HG02798 (cell line): ENCODE data around the gene KLRF2.

ENCODE experiments used
- ATAC-seq: cut with Tn5 transposase; IDR thresholded peaks from one replicate; pipeline ENCODE4 v1.9.1; 2021; ENCODE audit warnings: mild to moderate bottlenecking; ENCODE audit not compliant: unreplicated experiment, poor library complexity

Gene KLRF2

DNA sequence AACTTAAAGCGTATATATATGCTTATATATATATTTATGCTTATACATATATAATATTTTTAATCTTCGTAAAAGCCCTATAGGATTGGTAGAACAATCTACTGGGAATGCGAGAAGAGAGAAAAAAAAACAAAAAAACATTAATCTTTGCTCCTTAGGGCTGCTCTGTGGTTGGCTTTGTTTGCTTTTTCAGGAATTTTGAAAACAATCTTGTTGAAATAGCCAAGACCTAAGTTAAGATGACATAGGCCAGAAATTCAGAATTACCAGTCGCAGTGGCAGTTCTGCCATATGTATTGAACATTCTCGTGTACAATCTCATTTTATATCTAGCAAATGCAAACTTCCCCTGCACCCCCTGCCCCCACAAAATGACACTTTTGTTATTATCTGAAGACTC, 699 bp downstream of the KLRF2 start:
- ATAC-seq = no peak

DNA sequence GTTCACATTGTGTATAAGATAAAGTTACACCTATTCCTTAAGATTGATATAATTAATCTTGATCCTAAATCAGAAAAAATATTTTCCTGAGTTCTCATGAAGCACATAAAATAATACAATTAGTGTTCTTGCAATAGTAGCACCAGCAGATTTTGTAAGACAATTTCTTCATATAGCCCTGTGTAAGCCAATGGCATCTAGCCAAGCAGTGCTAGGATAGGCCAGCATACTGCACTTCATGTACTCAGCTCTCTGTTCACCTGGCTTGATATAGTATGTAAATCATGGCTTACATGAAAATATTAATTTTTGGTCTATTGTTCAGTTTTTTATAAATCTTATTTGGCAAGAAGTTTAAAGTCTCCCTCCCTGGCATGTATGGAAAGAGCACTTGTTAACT, 1.9 kb downstream of the KLRF2 start:
- no peak for ATAC-seq

DNA sequence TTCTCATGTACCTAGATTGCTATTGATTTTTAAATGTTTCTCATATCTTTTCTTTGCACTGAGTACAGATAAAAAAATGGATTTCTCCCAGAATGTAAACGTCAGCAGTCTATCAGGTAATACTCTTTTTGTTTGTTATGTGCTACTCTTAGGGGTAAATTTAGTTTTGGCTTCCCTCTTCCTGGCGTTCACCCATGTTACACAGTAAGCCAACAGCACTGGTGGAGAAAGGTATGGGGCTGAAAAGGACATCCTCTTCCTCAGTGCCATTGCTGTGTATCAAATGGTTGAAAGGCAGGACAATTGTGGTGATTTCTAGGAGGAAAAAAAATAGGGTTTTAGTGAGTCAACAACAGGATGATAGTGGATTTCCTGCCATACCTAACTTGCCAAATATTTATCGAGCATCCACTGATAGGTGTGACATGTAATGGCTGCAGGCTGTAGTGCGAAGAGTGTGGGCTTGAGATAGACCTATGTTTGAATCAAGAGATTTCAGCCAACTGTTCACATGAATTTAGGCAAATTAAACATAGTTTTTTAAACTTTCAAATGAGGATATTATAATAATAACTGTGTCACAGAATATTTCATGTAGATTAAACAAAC, 7.5 kb downstream of the KLRF2 start:
- no peak for ATAC-seq

DNA sequence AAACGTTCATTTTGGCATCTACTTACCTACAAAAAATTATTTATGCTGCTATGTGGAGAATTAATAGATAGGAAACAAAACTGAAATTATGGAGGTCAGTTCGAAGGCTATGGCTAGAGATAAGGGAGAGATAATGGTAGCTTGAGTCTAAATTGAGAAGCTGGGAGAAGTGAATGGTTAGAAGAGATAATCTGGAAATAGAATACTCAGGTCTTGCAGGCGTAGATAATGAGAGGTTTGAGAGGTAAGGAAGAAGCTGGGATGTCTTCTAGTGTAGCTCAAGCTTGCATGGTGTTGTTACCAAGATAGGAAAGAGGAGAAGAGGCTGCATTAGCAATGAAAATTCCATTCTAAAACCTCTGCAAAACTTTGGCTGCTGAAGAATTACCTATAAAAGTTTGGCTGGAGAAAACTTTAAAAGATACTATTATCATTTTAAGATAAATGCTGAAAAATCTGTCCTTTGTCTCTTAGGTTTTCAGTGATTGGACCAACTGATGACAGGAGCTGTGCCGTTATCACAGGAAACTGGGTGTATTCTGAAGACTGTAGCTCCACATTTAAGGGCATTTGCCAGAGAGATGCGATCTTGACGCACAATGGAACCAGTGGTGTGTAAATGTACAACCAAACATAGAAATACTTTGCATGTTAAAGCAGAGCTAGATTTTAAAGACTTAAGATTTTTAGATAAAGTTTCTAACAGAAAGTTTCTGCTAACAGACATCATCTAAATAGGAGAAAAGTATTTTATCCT, 14.1 kb downstream of the KLRF2 start:
- no peak for ATAC-seq

DNA sequence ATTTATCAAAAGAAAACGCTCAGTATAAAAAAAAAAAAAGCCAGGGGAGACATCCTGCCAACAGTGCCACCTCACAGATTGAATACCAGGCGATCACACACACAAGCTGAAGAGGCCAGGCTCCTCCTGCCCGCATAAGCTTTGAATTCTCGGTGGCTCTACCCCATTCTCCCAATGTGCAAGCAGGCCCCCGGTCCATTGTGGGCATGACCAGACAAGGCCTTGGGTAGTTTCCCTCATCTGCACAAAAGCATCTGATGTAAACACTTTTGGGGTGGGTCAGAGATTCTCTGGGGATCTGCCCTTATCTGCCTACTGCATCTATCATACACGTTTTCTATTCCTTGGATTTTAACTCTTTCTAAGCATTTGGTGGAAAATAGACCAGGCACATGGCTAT, 16.2 kb downstream of the KLRF2 start:
- no peak for ATAC-seq

DNA sequence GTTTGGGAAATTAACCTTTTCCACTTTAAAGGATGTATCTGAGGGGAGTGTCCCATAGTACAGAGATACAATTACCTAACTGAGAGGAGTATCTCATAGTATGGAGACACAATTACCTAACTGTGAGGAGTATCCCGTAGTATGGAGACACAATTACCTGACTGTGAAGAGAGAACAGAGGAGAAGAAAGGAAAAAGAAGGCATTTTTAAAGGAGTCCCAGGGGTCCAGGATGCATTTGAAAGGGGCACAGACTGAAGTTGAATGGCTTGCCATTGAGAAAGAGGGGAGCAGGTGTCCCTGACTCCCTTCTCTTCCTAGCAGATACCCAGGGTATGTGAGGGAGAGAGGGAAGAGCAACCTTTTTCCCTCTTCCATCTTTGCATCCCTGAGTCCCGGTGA, 17.9 kb downstream of the KLRF2 start:
- no peak for ATAC-seq

DNA sequence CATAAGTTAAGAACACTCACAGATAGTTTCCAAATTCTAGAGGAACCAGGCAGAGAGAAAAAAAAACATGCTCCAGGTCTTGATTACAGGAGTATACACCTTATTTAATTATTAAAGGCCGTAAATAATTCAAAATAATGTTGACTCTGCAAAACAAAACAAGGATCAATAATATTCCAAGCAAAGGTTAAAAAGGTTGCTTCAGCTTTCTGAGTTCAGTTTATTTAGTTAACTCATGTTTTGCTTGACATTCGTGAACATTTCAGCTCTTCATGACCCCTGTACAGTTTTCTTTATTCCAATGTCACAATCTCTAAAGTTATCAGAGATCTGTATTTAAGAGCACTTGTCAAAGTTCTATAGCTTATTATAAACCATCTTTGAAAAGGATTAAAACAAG, 19.6 kb downstream of the KLRF2 start:
- no peak for ATAC-seq

DNA sequence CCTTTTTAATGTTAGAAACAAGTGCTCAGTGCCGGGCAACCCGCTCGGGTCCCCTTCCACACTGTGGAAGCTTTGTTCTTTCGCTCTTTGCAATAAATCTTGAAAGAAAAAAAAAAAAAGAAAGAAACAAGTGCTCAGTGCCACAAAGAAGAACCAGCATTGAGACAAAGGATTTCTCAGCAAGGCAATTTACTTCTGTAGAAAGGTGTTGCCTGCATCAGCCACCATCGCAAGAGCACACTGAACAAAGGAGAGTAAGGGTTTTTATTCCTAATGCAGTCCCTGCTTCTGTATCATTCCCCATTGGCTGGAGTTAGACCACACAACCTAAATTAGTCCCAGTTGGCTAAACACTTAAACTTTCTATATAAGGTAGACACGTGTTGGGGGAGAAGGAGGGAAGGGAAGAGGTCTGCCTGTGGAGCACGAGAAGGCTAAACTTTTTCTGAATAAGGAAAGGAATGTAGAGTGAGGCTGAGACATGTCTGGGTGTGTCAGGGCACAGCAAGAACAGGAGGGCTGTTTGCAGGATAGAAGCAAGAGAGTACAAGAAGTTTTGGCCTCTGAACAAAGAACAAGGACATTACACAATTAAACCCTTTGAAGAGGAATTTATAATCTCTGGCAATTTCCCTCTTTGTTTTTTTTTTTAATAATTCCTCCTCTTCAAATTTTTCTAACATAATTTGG, 21.4 kb downstream of the KLRF2 start:
- ATAC-seq = no peak

DNA sequence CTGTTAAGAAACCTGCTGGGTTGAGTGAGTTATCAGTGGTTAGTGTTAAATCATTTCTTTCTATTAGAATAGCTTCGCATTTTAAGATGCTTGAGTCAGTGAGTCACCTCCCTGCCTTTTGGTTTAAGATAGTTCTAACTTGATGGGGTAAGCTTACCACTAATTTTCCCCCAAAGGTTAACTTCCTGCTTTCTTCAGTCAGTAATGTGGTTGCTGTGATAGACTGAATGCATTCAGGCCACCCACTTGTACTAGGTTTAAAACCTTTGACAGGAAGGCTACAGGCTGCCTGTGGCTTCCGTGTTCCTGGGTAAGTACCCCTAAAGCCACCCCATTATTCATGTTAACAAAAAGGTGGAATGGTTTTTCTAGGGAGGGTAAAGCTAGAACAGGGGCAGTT, 25.6 kb downstream of the KLRF2 start:
- no peak for ATAC-seq

DNA sequence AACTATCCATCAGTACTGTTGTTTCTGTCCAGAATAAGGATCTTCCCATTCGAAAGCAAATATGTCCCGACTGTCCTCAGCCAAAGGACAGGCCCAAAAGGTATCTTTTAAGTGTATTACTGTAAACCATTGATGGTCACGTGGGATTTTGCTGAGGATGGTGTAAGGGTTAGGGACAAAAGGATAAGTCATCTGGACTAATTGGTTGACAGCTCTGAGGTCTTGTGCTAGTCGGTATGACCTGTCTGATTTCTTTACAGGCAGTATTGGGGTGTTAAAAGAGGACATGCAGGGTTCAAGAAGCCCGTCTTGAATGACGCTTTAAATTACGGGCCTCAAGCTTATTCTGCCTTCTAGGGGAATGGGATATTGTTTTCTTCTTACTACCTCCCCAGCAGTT, 26.5 kb downstream of the KLRF2 start:
- ATAC-seq = no peak

DNA sequence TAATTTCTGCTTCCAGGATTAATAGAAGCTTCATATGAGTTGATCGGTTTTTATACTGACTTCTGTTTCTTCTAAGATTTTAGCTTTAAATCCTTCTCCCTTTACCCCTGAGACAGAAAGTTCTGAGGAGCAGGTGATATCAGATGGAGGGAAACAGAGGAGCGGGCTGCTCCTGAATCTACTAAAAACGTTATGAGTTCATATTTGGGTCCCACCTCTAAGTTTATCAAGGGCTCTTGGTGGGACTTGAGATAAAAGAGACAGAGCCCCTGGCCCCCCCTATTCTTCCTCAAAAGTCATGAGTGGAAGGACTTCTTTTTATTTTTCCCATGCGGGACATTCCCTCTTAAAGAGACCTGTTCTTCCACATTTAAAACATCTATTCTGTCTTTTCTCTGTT, 27.1 kb downstream of the KLRF2 start:
- ATAC-seq = no peak

DNA sequence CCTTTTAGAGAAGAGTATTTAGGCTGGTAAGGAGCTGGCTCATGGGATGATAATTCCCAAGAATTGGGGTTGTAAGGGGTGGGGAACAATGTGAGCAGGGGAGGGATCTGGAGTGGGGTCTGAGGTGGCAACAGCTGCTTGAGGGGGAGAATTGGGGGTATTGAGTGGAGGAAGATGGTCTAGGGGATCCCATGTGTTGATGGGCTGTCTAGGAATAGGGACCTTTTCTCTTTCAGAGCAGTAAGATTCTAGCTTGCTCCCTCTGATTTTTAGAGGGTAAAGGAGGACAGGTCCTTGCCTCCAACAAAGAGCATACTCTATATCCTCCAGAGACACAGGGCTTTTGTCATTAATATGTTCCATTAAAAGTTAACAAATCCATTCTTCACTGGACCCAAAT, 28.4 kb downstream of the KLRF2 start:
- no peak for ATAC-seq

DNA sequence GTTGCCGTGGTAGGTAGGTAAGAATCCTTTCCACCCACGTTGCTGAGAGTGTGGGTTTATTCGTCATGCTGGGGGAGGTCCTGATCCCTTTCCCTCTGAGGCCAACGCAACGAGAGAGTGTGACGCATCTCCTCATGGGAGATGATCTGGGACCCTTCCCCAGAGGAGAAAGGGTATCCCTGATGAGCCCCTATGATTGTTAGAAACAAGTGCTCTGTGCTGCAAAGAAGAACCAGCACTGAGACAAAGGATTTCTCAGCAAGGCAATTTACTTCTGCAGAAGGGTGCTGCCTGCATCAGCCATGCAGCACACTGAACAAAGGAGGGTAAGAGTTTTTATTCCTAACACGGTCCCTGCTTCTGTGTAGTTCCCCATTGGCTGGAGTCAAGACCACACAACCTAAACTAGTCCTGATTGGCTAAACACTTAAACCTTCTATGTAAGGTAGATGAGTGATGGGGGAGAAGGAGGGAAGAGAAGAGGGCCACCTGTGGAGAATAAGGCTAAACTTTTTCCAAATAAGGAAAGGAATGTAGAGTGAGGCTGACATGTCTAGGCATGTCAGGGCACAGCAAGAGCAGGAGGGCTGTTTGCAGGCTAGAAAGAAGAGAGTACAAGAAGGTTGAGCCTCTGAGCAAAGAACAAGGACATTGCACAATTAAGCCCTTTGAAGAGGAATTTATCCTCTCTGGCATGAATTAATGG, 29.6 kb downstream of the KLRF2 start:
- ATAC-seq = no peak

DNA sequence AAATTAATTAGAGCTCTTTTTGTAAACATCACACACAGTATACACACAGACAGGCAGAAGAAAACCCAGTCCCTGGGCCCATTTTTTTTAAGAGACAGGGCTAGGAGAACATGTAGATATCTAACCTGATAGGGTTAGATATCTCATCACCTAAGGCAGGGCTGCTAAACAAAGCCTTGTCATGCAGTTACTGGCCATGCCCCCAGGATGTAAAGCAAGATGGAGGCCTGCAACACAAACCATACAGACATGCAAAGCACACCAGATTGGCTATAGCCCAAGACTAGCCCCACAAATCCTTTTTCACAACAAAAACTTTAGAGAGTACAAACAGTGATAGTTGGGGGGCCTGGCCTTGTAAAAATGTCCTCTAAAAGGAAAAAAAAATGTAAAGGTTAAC, 30.4 kb downstream of the KLRF2 start:
- ATAC-seq = no peak

DNA sequence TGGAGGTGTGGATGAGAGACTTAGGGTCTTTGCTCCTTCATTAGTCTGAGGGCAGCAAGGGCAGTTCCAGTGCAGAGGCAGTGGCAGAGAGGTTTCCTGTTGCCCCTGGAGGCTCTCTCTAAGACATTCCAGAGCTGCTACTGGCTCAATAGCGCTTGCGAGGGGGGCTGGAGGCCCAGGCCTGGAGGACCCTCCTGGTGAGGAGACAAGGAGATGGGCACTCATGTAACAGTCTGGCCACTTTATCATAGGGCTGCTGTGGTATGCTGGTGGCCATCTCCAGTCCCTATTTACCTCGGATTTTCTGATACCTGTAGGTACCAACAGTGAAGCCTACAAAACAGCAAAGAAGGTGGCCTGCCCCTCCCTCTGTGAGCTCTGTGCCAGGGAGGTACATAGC, 38.2 kb downstream of the KLRF2 start:
- no peak for ATAC-seq

DNA sequence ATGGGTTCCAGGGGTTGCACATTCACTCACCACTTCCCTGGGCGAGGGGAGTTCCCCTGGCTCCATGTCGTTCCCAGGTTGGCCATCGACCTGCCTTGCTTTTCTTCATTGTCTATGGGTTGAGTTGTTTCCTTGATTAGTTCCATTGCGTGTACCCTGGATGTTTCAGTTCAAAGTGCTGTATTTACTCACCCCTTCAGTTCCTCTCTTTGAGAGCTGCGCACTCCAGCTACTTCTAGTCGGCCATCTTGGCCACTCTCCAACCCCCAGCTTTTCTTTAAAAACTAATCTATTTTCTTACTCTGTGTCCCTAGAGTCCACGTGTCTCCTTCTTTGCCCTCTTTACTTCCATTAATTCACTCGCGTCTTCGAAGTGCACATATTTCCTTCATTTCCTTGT, 39.2 kb downstream of the KLRF2 start:
- ATAC-seq = no peak

DNA sequence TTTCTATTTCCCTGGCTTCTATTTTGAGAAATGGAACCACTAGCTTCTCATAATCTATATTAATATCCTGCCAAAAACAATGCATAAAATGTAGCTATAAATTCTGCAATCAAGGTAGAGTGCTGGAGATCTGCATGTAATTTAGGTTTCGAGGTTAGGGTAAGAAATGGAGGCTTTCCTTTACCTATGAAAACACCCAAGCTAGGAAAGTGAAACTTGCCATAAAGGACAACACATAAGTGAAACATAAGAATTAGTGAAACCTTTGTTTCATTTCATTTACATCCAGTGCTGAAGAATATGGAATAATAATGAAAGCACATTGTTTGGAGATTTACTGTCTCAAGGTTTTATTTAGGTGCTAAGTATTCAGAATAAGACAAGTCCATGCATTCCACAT, 41.1 kb downstream of the KLRF2 start:
- ATAC-seq = no peak

DNA sequence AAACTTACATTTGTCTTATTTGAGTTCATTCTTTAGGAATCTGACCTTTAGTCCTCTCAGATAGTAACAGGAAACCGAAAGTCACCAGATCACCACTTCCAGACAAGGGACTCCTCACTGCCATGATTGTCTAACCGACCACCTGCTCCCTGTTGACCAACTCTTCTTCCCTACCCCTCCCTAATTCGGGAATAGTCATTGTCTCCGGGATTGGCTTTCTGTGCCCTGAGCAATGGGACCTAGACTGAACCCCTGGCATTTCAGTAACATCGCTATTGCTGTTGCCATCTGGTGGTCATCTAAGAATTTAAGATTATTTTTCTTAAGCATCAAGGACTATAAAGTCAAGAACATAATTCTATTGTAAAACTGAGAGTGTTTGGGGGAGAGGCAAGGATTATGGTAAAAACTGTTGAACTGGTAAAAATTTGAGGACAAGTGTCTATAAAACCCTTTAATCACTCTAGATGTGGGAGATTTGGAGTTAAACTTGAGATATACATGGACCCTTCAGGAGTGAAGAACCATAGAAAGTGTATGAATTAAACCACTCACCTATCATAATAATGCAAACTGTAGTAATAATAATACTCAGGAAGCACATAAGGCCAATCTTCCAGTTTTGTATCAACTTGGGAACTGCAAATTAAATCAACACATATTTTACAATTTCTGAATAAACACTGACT, 44.6 kb downstream of the KLRF2 start:
- ATAC-seq = no peak

DNA sequence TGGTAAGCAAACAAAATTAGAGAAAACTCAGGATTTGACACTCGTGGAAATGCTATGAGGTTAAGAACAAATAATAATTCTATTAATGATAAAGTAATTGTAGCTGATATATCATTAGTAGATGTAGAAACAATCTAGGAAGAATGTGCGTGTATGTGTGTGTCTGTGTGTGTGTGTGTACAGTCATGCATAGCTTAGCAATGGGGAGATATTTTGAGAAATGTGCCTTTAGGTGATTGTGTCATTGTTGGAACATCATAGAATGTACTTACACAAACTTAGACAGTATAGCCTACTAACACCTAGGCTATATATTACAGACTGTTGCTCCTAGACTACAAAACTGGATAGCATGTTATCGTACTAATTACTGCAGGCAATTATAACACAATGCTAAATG, 45.6 kb downstream of the KLRF2 start:
- no peak for ATAC-seq

DNA sequence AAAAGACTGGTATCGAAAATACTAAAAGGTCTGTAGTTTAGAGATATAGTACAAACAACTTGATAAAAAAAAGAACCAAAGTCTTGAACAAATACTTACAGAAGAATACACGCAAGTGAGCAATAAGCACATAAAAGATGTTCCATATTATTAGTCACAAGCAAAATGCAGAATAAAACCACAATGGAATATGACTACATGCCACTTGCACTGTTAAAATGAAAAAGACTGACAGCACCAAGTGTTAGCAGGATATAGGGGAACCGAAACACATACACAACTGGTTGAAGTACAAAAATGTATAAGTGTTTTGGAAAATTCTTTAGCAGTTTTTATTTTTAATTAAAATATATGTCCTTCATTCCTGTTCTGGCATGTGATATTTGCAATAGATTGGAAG, 47.3 kb downstream of the KLRF2 start:
- no peak for ATAC-seq

DNA sequence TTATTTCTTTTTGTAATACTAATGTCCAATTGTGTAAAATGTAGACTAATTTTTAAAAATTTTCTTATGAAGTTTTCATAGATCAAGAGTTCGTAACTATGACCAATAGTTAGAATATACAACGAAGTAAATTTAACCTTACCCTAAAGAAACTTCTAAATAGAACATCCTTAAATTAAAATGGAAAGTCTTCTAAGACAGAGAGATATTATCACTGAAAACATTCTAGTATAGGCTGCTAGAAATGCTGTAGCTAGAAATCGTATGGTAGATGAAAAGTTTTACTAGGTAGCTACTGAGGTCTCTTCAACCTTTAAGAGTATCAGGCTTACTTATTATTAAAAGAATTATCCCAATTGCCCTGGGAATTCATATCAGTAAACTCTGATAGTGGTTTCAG, 50.0 kb downstream of the KLRF2 start:
- no peak for ATAC-seq
